ENCODE measurements around the gene SGK2.

Gene SGK2

DNA sequence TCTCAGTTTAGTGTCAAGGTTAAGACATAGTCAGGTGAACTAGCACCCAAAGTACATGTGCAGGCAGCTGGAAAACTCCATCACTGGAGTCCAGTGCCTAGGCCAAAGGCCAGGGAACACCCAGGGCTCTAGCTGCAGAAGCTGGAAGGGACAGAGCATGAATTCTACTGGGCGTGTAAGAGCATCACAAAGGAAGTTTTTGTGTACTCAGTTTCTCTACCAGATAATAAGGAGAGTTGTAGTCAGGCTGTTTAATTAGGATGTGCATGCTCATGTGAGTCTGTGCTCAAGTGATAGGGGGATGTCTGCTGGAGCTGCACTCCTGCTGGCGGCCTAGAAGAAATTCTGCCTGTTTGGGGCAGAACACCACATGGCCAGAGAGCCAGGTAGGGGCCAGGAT is 43.2 kb upstream of the SGK2 start:
- H3K4me3 ChIP-seq (ENCODE audit: low read depth, low read length): peak overlapping the region; percentile 67
- DNase-seq (ENCODE audit: low read depth): no peak
- TF ChIP-seq MYC (IDR thresholded peaks at IDR 0.05; ENCODE audit: low read depth, low read length): no peak
- TF ChIP-seq, protein P1, sequence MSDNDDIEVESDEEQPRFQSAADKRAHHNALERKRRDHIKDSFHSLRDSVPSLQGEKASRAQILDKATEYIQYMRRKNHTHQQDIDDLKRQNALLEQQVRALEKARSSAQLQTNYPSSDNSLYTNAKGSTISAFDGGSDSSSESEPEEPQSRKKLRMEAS (IDR thresholded peaks at IDR 0.05; ENCODE audit: low read depth, low read length): no peak
- TF ChIP-seq, protein P2, sequence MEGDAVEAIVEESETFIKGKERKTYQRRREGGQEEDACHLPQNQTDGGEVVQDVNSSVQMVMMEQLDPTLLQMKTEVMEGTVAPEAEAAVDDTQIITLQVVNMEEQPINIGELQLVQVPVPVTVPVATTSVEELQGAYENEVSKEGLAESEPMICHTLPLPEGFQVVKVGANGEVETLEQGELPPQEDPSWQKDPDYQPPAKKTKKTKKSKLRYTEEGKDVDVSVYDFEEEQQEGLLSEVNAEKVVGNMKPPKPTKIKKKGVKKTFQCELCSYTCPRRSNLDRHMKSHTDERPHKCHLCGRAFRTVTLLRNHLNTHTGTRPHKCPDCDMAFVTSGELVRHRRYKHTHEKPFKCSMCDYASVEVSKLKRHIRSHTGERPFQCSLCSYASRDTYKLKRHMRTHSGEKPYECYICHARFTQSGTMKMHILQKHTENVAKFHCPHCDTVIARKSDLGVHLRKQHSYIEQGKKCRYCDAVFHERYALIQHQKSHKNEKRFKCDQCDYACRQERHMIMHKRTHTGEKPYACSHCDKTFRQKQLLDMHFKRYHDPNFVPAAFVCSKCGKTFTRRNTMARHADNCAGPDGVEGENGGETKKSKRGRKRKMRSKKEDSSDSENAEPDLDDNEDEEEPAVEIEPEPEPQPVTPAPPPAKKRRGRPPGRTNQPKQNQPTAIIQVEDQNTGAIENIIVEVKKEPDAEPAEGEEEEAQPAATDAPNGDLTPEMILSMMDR (IDR thresholded peaks at IDR 0.05; ENCODE audit: low read depth, low read length): no peak

- TF ChIP-seq, protein P1 (IDR thresholded peaks at IDR 0.05; ENCODE audit: low read depth, low read length): no peak
- TF ChIP-seq MYC (IDR thresholded peaks at IDR 0.05; ENCODE audit: low read depth, low read length): no peak
- no peak for TF ChIP-seq POLR2A (IDR thresholded peaks at IDR 0.05; ENCODE audit: extremely low read depth, insufficient read length)
- TF ChIP-seq, protein P2 (IDR thresholded peaks at IDR 0.05; ENCODE audit: low read depth, low read length): no peak
- DNase-seq (ENCODE audit: low read depth): no peak
- H3K4me3 ChIP-seq (ENCODE audit: low read depth, low read length): no peak overlapping the region
Observed at GRCh38 chr20:43516251-43516824, 42.5 kb upstream of the SGK2 start.

- no peak for DNase-seq (ENCODE audit: low read depth)
- no peak for TF ChIP-seq POLR2A (IDR thresholded peaks at IDR 0.05; ENCODE audit: extremely low read depth, insufficient read length)
- no peak for TF ChIP-seq MYC (IDR thresholded peaks at IDR 0.05; ENCODE audit: low read depth, low read length)
- TF ChIP-seq, protein P2 (IDR thresholded peaks at IDR 0.05; ENCODE audit: low read depth, low read length): no peak
- TF ChIP-seq, protein P1 (IDR thresholded peaks at IDR 0.05; ENCODE audit: low read depth, low read length): no peak
- no peak overlapping the region for H3K4me3 ChIP-seq (ENCODE audit: low read depth, low read length)
Observed at GRCh38 chr20:43520074-43520630, 38.7 kb upstream of the SGK2 start.

- no peak overlapping the region for H3K4me3 ChIP-seq (ENCODE audit: low read depth, low read length)
- DNase-seq (ENCODE audit: low read depth): no peak
- TF ChIP-seq POLR2A (IDR thresholded peaks at IDR 0.05; ENCODE audit: extremely low read depth, insufficient read length): no peak
- TF ChIP-seq MYC (IDR thresholded peaks at IDR 0.05; ENCODE audit: low read depth, low read length): no peak
- TF ChIP-seq, protein P2 (IDR thresholded peaks at IDR 0.05; ENCODE audit: low read depth, low read length): no peak
- TF ChIP-seq, protein P1 (IDR thresholded peaks at IDR 0.05; ENCODE audit: low read depth, low read length): no peak
Observed at GRCh38 chr20:43525021-43525420, 33.8 kb upstream of the SGK2 start.

GRCh38 chr20:43528258-43528875 is 30.5 kb upstream of the SGK2 start:
- DNase-seq (ENCODE audit: low read depth): no peak
- TF ChIP-seq MYC (IDR thresholded peaks at IDR 0.05; ENCODE audit: low read depth, low read length): no peak
- TF ChIP-seq, protein P1 (IDR thresholded peaks at IDR 0.05; ENCODE audit: low read depth, low read length): no peak
- no peak for TF ChIP-seq POLR2A (IDR thresholded peaks at IDR 0.05; ENCODE audit: extremely low read depth, insufficient read length)
- TF ChIP-seq, protein P2 (IDR thresholded peaks at IDR 0.05; ENCODE audit: low read depth, low read length): no peak
- no peak overlapping the region for H3K4me3 ChIP-seq (ENCODE audit: low read depth, low read length)
